Measurements from ENCODE around the gene MORN5. TPM values are rescaled to one million over a fixed set of nuclear protein-coding genes. Genes with fewer than 3 reads are reported as not detected.

The MORN5 gene
- total and polyA plus RNA-seq, 2 donors (not counting 1 experiment from before 2014, with no cell fraction given) = 0.33 TPM; not detected in 1

GRCh38 chr9:122143296-122143695 lies 16.4 kb upstream of the MORN5 start:
- H3K4me2 ChIP-seq (ENCODE audit: extremely low read depth, insufficient read depth, low read length) = no peak overlapping the region
- peaks cover 2% of the 10 kb centered on the region for H4K20me1 ChIP-seq (ENCODE audit: control insufficient read depth, extremely low read depth, insufficient read depth, low read length)
- H3K79me2 ChIP-seq (ENCODE audit: control insufficient read depth, insufficient read depth, low read length) = no peaks in the 10 kb centered on the region

GRCh38 chr9:122143876-122144405 lies 15.8 kb upstream of the MORN5 start:
- no peak overlapping the region for H3K9ac ChIP-seq (ENCODE audit: insufficient read depth, low read length)
- H3K9me3 ChIP-seq (ENCODE audit: control insufficient read depth, insufficient read depth, low read depth, low read length) = no peaks in the 10 kb centered on the region
- no peak for DNase-seq (ENCODE audit: low read depth in 2 of 2)
- no peaks in the 10 kb centered on the region for H3K4me1 ChIP-seq (ENCODE audit: control insufficient read depth, extremely low read depth, insufficient read depth, low read length)
- H3K4me3 ChIP-seq (replicated peaks in 1 of 4; ENCODE audit: control extremely low read depth in 1 of 4, insufficient read depth in 1 of 4, low read depth in 3 of 4, low read length in 4 of 4) = no peak overlapping the region
- no peak overlapping the region for H2AFZ ChIP-seq (ENCODE audit: low read length)
- H3K4me2 ChIP-seq (ENCODE audit: extremely low read depth, insufficient read depth, low read length) = no peak overlapping the region
- no peaks in the 10 kb centered on the region for H3K79me2 ChIP-seq (ENCODE audit: control insufficient read depth, insufficient read depth, low read length)
- TF ChIP-seq, protein P1, sequence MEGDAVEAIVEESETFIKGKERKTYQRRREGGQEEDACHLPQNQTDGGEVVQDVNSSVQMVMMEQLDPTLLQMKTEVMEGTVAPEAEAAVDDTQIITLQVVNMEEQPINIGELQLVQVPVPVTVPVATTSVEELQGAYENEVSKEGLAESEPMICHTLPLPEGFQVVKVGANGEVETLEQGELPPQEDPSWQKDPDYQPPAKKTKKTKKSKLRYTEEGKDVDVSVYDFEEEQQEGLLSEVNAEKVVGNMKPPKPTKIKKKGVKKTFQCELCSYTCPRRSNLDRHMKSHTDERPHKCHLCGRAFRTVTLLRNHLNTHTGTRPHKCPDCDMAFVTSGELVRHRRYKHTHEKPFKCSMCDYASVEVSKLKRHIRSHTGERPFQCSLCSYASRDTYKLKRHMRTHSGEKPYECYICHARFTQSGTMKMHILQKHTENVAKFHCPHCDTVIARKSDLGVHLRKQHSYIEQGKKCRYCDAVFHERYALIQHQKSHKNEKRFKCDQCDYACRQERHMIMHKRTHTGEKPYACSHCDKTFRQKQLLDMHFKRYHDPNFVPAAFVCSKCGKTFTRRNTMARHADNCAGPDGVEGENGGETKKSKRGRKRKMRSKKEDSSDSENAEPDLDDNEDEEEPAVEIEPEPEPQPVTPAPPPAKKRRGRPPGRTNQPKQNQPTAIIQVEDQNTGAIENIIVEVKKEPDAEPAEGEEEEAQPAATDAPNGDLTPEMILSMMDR (conservative IDR thresholded peaks at IDR 0.05 in 1 of 2, IDR thresholded peaks at IDR 0.05 in 1 of 2; ENCODE audit: low read depth in 1 of 2, low read length in 2 of 2) = no peak
- TF ChIP-seq EZH2 (IDR thresholded peaks at IDR 0.05; ENCODE audit: low read length, missing control alignments) = no peak
- no peaks in the 10 kb centered on the region for H3K27me3 ChIP-seq (ENCODE audit: control insufficient read depth, insufficient read depth, low read length)
- no peak overlapping the region for H3K27ac ChIP-seq (ENCODE audit: insufficient read depth, low read length)
- peaks cover 2% of the 10 kb centered on the region for H3K36me3 ChIP-seq (ENCODE audit: control insufficient read depth, insufficient read depth, low read length)
- H4K20me1 ChIP-seq (ENCODE audit: control insufficient read depth, extremely low read depth, insufficient read depth, low read length) = peaks cover 2% of the 10 kb centered on the region

More at GRCh38 chr9:122143296-122143695, 16.4 kb upstream of the MORN5 start:
- DNase-seq (ENCODE audit: low read depth in 2 of 2) = no peak
- Histone ChIP-seq H3K4me1 (ENCODE audit: control insufficient read depth, extremely low read depth, insufficient read depth, low read length) (no peaks in the 10 kb centered on the region), H3K9ac (ENCODE audit: insufficient read depth, low read length) (no peak overlapping the region), H3K9me3 (ENCODE audit: control insufficient read depth, insufficient read depth, low read depth, low read length) (no peaks in the 10 kb centered on the region), H2AFZ (ENCODE audit: low read length) (no peak overlapping the region), H3K4me3 (replicated peaks in 1 of 4; ENCODE audit: control extremely low read depth in 1 of 4, insufficient read depth in 1 of 4, low read depth in 3 of 4, low read length in 4 of 4) (no peak overlapping the region), H3K27me3 (ENCODE audit: control insufficient read depth, insufficient read depth, low read length) (no peaks in the 10 kb centered on the region), H3K36me3 (ENCODE audit: control insufficient read depth, insufficient read depth, low read length) (peaks cover 2% of the 10 kb centered on the region), H3K27ac (ENCODE audit: insufficient read depth, low read length) (no peak overlapping the region)
- no peak for TF ChIP-seq EZH2 (IDR thresholded peaks at IDR 0.05; ENCODE audit: low read length, missing control alignments)
- TF ChIP-seq, protein P1 (conservative IDR thresholded peaks at IDR 0.05 in 1 of 2, IDR thresholded peaks at IDR 0.05 in 1 of 2; ENCODE audit: low read depth in 1 of 2, low read length in 2 of 2) = no peak

DNA sequence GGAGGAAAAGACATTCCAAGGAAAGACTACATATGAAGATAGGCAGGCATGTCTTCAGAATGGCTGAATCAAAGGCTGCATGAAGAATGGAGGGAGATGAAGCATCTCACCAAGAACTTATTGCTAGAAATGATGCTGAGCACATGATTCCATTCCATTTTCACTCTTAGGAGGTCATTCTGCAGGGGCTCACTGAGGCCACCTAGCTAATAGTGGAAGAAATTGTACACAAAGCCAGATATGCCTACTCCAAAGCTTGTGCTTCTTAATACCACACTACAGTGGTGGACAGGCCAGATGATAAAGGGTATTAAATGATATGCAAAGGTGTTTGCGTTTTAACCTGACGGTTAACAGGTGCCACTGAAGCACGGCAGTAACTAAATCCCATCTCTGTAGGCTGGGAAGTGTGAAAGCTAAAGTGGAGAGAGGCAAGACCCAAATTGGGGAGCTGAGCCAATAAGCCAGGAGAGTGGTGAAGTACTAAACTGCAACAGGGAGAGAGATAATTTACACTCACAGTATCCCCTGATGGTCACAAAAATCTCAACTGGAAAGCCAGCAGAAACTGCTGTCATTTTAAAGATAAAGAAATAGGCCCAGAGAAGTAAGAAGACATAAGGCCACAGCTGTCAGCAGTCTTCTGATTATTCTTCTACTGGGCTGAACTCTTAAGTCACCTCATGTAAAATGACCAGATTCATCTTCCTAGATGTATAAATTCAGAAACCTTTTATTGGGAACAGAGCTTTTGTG lies 14.7 kb upstream of the MORN5 start:
- Histone ChIP-seq H2AFZ (ENCODE audit: low read length) (no peak overlapping the region), H4K20me1 (ENCODE audit: control insufficient read depth, extremely low read depth, insufficient read depth, low read length) (peaks cover 2% of the 10 kb centered on the region), H3K9ac (ENCODE audit: insufficient read depth, low read length) (no peak overlapping the region), H3K4me2 (ENCODE audit: extremely low read depth, insufficient read depth, low read length) (no peak overlapping the region), H3K9me3 (ENCODE audit: control insufficient read depth, insufficient read depth, low read depth, low read length) (no peaks in the 10 kb centered on the region), H3K27me3 (ENCODE audit: control insufficient read depth, insufficient read depth, low read length) (no peaks in the 10 kb centered on the region), H3K36me3 (ENCODE audit: control insufficient read depth, insufficient read depth, low read length) (peaks cover 2% of the 10 kb centered on the region), H3K27ac (ENCODE audit: insufficient read depth, low read length) (no peak overlapping the region), H3K4me3 (replicated peaks in 1 of 4; ENCODE audit: control extremely low read depth in 1 of 4, insufficient read depth in 1 of 4, low read depth in 3 of 4, low read length in 4 of 4) (no peak overlapping the region), H3K79me2 (ENCODE audit: control insufficient read depth, insufficient read depth, low read length) (no peaks in the 10 kb centered on the region), H3K4me1 (ENCODE audit: control insufficient read depth, extremely low read depth, insufficient read depth, low read length) (no peaks in the 10 kb centered on the region)
- peak in 1 of 2 donors; percentile 21 for DNase-seq (ENCODE audit: low read depth in 2 of 2)
- no peak for TF ChIP-seq EZH2 (IDR thresholded peaks at IDR 0.05; ENCODE audit: low read length, missing control alignments)
- TF ChIP-seq, protein P1 (conservative IDR thresholded peaks at IDR 0.05 in 1 of 2, IDR thresholded peaks at IDR 0.05 in 1 of 2; ENCODE audit: low read depth in 1 of 2, low read length in 2 of 2) = peak in 1 of 2 donors; percentile 47

Measured in fibroblast of lung (primary cell).